H9 (cell line): ENCODE data around the gene MLH1. TPM values are rescaled to one million over a fixed set of nuclear protein-coding genes. Genes with fewer than 3 reads are reported as not detected.

Experiments
- DNase-seq: peaks from one replicate; pipeline ENCODE4 v3.0.0-alpha.2; 2017
- H2AFZ ChIP-seq: one replicate; pipeline ENCODE4 v1.6.1; 2013; ENCODE audit warnings: mild to moderate bottlenecking, low read length, control low read depth, moderate library complexity
- H2AK5ac ChIP-seq: 2 replicates; pipeline ENCODE4 v1.6.1; 2013; ENCODE audit warnings: low read length, control low read depth, mixed read lengths; ENCODE audit not compliant: insufficient read length
- H2BK120ac ChIP-seq: one replicate; pipeline ENCODE4 v1.6.1; 2013; ENCODE audit warnings: low read depth, mild to moderate bottlenecking, low read length, control low read depth, inconsistent platforms; ENCODE audit not compliant: poor library complexity, severe bottlenecking
- H2BK12ac ChIP-seq: 2 replicates; pipeline ENCODE4 v1.6.1; 2013; ENCODE audit warnings: low read length, control low read depth, mixed read lengths, low read depth; ENCODE audit not compliant: insufficient read length
- H2BK15ac ChIP-seq: 2 replicates; pipeline ENCODE4 v1.6.1; 2013; ENCODE audit warnings: low read depth, low read length, control low read depth
- H2BK20ac ChIP-seq: one replicate; pipeline ENCODE4 v1.6.1; 2013; ENCODE audit warnings: low read depth, mild to moderate bottlenecking, low read length, control low read depth, inconsistent platforms; ENCODE audit not compliant: poor library complexity, severe bottlenecking
- H2BK5ac ChIP-seq: 2 replicates; pipeline ENCODE4 v1.6.1; 2013; ENCODE audit warnings: low read length, control low read depth, mixed read lengths; ENCODE audit not compliant: insufficient read length
- H3K14ac ChIP-seq: 2 replicates; pipeline ENCODE4 v1.6.1; 2013; ENCODE audit warnings: low read length, control low read depth; ENCODE audit not compliant: insufficient read depth
- H3K18ac ChIP-seq: 2 replicates; pipeline ENCODE4 v1.6.1; 2013; ENCODE audit warnings: low read depth, mild to moderate bottlenecking, mixed read lengths, low read length, control low read depth; ENCODE audit not compliant: insufficient read length
- H3K23ac ChIP-seq: 2 replicates; pipeline ENCODE4 v1.6.1; 2013; ENCODE audit warnings: low read length, control low read depth, mixed read lengths, low read depth; ENCODE audit not compliant: insufficient read length
- H3K23me2 ChIP-seq: 2 replicates; pipeline ENCODE4 v1.6.1; 2013; ENCODE audit warnings: low read depth, mild to moderate bottlenecking, mixed read lengths, low read length, control low read depth; ENCODE audit not compliant: insufficient read length, poor library complexity, severe bottlenecking
- H3K27ac ChIP-seq: 2 replicates; pipeline ENCODE4 v1.5.1; 2013; ENCODE audit warnings: low read length, control low read depth, mixed read lengths, low read depth; ENCODE audit not compliant: insufficient read length
- H3K27me3 ChIP-seq: 2 replicates; pipeline ENCODE4 v1.6.1; 2013; ENCODE audit warnings: low read length, control low read depth, inconsistent platforms; ENCODE audit not compliant: insufficient read depth
- H3K4ac ChIP-seq: 2 replicates; pipeline ENCODE4 v1.6.1; 2013; ENCODE audit warnings: low read depth, mild to moderate bottlenecking, control low read depth, inconsistent platforms, low read length, moderate library complexity
- H3K4me1 ChIP-seq: 2 replicates; pipeline ENCODE4 v1.6.1; 2013; ENCODE audit warnings: low read length, control low read depth, inconsistent platforms; ENCODE audit not compliant: insufficient read depth
- H3K4me2 ChIP-seq: 2 replicates; pipeline ENCODE4 v1.6.1; 2013; ENCODE audit warnings: low read length, control low read depth, mixed read lengths; ENCODE audit not compliant: insufficient read length, insufficient read depth
- H3K56ac ChIP-seq: 2 replicates; pipeline ENCODE4 v1.6.1; 2013; ENCODE audit warnings: low read depth, mild to moderate bottlenecking, mixed read lengths, low read length, control low read depth; ENCODE audit not compliant: insufficient read length
- H3K79me1 ChIP-seq: 2 replicates; pipeline ENCODE4 v1.6.1; 2013; ENCODE audit warnings: low read depth, mild to moderate bottlenecking, moderate library complexity, low read length, control low read depth, inconsistent platforms; ENCODE audit not compliant: insufficient read depth, poor library complexity, severe bottlenecking
- H3K79me2 ChIP-seq: 2 replicates; pipeline ENCODE4 v1.6.1; 2013; ENCODE audit warnings: low read length, control low read depth, inconsistent platforms; ENCODE audit not compliant: insufficient read depth
- H3K9ac ChIP-seq: 2 replicates; pipeline ENCODE4 v1.6.1; 2013; ENCODE audit warnings: low read length, control low read depth, mixed read lengths; ENCODE audit not compliant: insufficient read length; ENCODE audit errors: extremely low read depth
- H3K9me3 ChIP-seq: one replicate; pipeline ENCODE4 v1.6.1; 2013; ENCODE audit warnings: low read depth, low read length, inconsistent platforms; ENCODE audit not compliant: control insufficient read depth
- H3T11ph ChIP-seq: one replicate; pipeline ENCODE4 v1.6.1; 2013; ENCODE audit warnings: mild to moderate bottlenecking, low read length, control low read depth, inconsistent platforms
- H4K20me1 ChIP-seq: one replicate; pipeline ENCODE4 v1.6.1; 2013; ENCODE audit not compliant: control insufficient read depth, insufficient read length, insufficient read depth
- H4K5ac ChIP-seq: 2 replicates; pipeline ENCODE4 v1.6.1; 2013; ENCODE audit warnings: low read depth, mild to moderate bottlenecking, mixed read lengths, low read length, control low read depth; ENCODE audit not compliant: insufficient read length
- H4K8ac ChIP-seq: replicated peaks from 2 replicates; pipeline ENCODE4 v1.6.1; 2013; ENCODE audit warnings: low read length, control low read depth, mixed read lengths, low read depth; ENCODE audit not compliant: insufficient read length
- H4K91ac ChIP-seq: 2 replicates; pipeline ENCODE4 v1.6.1; 2013; ENCODE audit warnings: low read depth, mild to moderate bottlenecking, moderate library complexity, mixed read lengths, low read length, control low read depth; ENCODE audit not compliant: insufficient read length
- H3K27ac Mint-ChIP-seq, 3 experiments: 2 replicates in 2 of 3; 3 replicates in 1 of 3; pipeline ENCODE4 v1.8.0; 2020 to 2021; ENCODE audit warnings: mixed read lengths in 3 of 3, mild to moderate bottlenecking in 1 of 3, moderate library complexity in 1 of 3
- H3K27me3 Mint-ChIP-seq: 2 replicates; pipeline ENCODE4 v1.8.0; 2021; ENCODE audit warnings: low read depth, mild to moderate bottlenecking, moderate library complexity, mixed read lengths
- H3K36me3 Mint-ChIP-seq, 3 experiments: 2 replicates in 2 of 3; 3 replicates in 1 of 3; pipeline ENCODE4 v1.8.0; 2020 to 2021; ENCODE audit warnings: low read depth in 3 of 3, mixed read lengths in 3 of 3; ENCODE audit not compliant: insufficient read depth in 1 of 3
- H3K4me1 Mint-ChIP-seq, 2 experiments: 2 replicates each; pipeline ENCODE4 v1.8.0; 2020; ENCODE audit warnings: mixed read lengths in 2 of 2
- H3K4me3 Mint-ChIP-seq, 2 experiments: 2 replicates in 1 of 2; 3 replicates in 1 of 2; pipeline ENCODE4 v1.8.0; 2020 to 2021; ENCODE audit warnings: mild to moderate bottlenecking in 2 of 2, mixed read lengths in 2 of 2, moderate library complexity in 1 of 2
- H3K9me3 Mint-ChIP-seq, 2 experiments: 2 replicates in 1 of 2; 3 replicates in 1 of 2; pipeline ENCODE4 v1.8.0; 2020; ENCODE audit warnings: mild to moderate bottlenecking in 2 of 2, mixed read lengths in 2 of 2, moderate library complexity in 1 of 2
- WGBS: extraction: QIAGEN DNeasy Blood & Tissue Kit; methylation state at CpG from one replicate; pipeline ENCODE4 v1.1.7; 2013; ENCODE audit warnings: missing lambda C conversion rate, low lambda C conversion rate, mixed read lengths; ENCODE audit not compliant: insufficient read length; ENCODE audit errors: extremely low coverage; 5-methylcytosine and 5-hydroxymethylcytosine counted together
- total RNA-seq: library from RNA; stranded (reverse); gene quantifications from 2 replicates; pipeline ENCODE4 v1.2.1, GENCODE V29; 2021
- TF ChIP-seq, protein P1 (sequence below): fragments of 200-600 bp; sonication (generic); conservative IDR thresholded peaks from 3 replicates; pipeline ENCODE4 v1.8.0; 2021; ENCODE audit warnings: antibody characterized with exemption, mild to moderate bottlenecking

The MLH1 gene
- total RNA-seq, 1 experiment from 2014 or later, result 45.1 TPM

DNA sequence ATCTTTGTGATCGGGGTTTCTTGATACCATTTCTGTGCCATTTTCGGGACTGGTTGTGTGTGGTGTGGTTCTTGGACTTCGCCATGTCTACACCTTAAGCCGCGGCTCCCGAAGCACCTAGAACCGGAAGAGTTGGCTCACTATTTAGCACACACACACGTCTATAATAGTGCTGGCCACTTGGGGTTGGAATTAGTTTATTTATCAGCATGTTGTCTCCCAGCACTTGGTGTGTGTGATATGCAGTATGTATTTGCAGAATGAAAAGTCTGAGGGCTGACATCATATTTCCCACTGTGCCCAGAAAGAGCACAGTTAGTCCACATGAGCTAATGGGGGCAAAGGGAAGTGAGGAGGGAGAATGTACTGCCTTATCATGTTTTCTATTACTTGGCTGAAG, 23.6 kb downstream of the MLH1 start:
- no peak overlapping the region for H3K18ac ChIP-seq
- DNase-seq, result no peak

More for the DNA sequence above, 23.6 kb downstream of the MLH1 start:
- Histone ChIP-seq H3K9ac (no peak overlapping the region), H4K20me1 (no peaks in the 10 kb centered on the region), H3K79me2 (no peaks in the 10 kb centered on the region), H2BK20ac (no peak overlapping the region), H4K91ac (no peak overlapping the region), H2AK5ac (no peak overlapping the region), H3T11ph (no peak overlapping the region), H2AFZ (no peak overlapping the region), H3K14ac (no peak overlapping the region), H3K4me2 (no peak overlapping the region), H2BK5ac (no peak overlapping the region), H3K4ac (no peak overlapping the region), H2BK15ac (no peak overlapping the region), H4K5ac (no peak overlapping the region), H3K4me1 (no peaks in the 10 kb centered on the region), H3K27ac (no peak overlapping the region), H3K79me1 (no peaks in the 10 kb centered on the region), H2BK12ac (no peak overlapping the region), H3K9me3 (no peaks in the 10 kb centered on the region), H3K27me3 (no peaks in the 10 kb centered on the region; the same call in 1 of the 2 replicates), H3K56ac (no peak overlapping the region), H3K23ac (no peak overlapping the region), H3K23me2 (no peaks in the 10 kb centered on the region), H4K8ac (no peak overlapping the region), H2BK120ac (no peak overlapping the region)
- TF ChIP-seq, protein P1, sequence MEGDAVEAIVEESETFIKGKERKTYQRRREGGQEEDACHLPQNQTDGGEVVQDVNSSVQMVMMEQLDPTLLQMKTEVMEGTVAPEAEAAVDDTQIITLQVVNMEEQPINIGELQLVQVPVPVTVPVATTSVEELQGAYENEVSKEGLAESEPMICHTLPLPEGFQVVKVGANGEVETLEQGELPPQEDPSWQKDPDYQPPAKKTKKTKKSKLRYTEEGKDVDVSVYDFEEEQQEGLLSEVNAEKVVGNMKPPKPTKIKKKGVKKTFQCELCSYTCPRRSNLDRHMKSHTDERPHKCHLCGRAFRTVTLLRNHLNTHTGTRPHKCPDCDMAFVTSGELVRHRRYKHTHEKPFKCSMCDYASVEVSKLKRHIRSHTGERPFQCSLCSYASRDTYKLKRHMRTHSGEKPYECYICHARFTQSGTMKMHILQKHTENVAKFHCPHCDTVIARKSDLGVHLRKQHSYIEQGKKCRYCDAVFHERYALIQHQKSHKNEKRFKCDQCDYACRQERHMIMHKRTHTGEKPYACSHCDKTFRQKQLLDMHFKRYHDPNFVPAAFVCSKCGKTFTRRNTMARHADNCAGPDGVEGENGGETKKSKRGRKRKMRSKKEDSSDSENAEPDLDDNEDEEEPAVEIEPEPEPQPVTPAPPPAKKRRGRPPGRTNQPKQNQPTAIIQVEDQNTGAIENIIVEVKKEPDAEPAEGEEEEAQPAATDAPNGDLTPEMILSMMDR, result no peak
- Mint-ChIP-seq H3K4me3 (no peak overlapping the region), H3K27ac (peak overlapping the region in 1 of 3 experiments; percentile 38; a peak in 1 of 7 replicates), H3K27me3 (no peaks in the 10 kb centered on the region), H3K4me1 (no peaks in the 10 kb centered on the region), H3K9me3 (no peaks in the 10 kb centered on the region), H3K36me3 (peaks cover 50 to 84% (median 80%) of the 10 kb centered on the region in 3 experiments)
- WGBS, result no CpG with 5 or more reads among the region's 8 CpGs
